ENCODE data around the gene COPG1. TPM values are rescaled to one million over a fixed set of nuclear protein-coding genes. Genes with fewer than 3 reads are reported as not detected.

COPG1 gene
- total RNA-seq, 1 donor from 2014 or later = 187 TPM

GRCh38 chr3:129277829-129278271 is 28.4 kb downstream of the COPG1 start:
- intact Hi-C loops (cut with micrococcal nuclease) = loop anchor here (1.0 kb wide), 9 partner anchors 29 to 615 kb away; partner anchors contain the start of genes CFAP92, COPG1, IFT122 and ISY1

DNA sequence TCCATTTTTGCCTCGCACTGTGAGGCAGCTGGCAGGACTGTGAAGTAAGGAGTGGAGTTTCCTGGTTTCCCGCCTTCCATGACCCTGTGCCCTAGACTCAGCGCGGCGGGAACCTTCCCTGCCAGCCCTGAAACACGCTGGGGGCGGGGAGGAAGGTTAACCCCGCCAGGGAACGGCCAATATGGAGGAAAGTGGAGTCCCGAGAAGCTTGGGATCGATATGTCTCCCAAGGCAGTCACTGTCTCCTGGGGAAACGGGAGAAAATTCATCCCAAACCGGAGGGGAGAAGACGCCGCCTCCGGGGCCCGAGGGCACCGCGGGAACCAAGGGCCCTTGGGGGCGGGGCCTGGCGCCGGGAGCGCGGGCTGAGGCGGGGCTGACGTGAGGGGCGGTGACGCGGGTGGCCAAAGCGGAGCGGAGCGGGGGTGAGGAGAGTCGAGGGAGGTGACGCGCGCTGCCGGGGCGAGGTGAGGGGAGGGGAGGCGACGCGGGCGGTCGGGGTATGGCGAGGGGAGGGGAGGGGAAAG is 29.1 kb downstream of the COPG1 start, which contains the start of gene HMCES:
Gene HMCES (plus strand): TSS at position 432 of the 527 bp plus-strand sequence. CDS start 863 bp downstream, outside the sequence.
- intact Hi-C loops (cut with micrococcal nuclease) = loop anchor here (1.0 kb wide), 9 partner anchors 29 to 615 kb away; partner anchors contain the start of genes CFAP92, COPG1, IFT122 and ISY1

- intact Hi-C loops (cut with micrococcal nuclease) = loop anchor here (1.0 kb wide), 12 partner anchors 30 to 629 kb away; partner anchors contain the start of genes CFAP92, COPG1, IFT122 and ISY1
These were observed 29.8 kb downstream of the COPG1 start for GRCh38 chr3:129278966-129279906.

- intact Hi-C loops (cut with micrococcal nuclease) = loop anchor here (5.0 kb wide), 1 partner anchor 547 kb away; no protein-coding TSS in a partner anchor
These were observed 30.8 kb downstream of the COPG1 start for GRCh38 chr3:129280183-129280582.

DNA sequence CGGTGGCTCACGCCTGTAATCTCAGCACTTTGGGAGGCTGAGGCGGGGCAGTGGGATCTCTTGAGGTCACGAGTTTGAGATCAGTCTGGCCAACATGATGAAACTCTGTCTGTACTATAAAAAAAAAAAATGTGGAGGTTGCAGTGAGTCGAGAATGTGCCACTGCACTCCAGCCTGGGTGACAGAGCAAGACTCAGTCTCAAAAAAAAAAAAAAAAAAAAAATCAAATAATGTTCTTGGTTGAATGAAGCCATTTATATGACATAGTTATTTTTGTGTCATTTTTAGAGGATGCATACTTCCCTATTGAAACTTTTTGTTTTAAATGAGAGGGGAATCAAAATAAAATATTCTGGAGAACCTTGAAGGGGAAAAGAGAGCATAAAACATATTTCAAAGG is 32.3 kb downstream of the COPG1 start:
- intact Hi-C loops (cut with micrococcal nuclease) = loop anchor here (5.0 kb wide), 1 partner anchor 546 kb away; no protein-coding TSS in a partner anchor

GRCh38 chr3:129282727-129283327 is 33.4 kb downstream of the COPG1 start:
- intact Hi-C loops (cut with micrococcal nuclease) = loop anchor here (5.0 kb wide), 1 partner anchor 544 kb away; no protein-coding TSS in a partner anchor

GRCh38 chr3:129286081-129286480 is 36.7 kb downstream of the COPG1 start:
- intact Hi-C loops (cut with micrococcal nuclease) = no loop called here

- intact Hi-C loops (cut with micrococcal nuclease) = no loop called here
These were observed 39.0 kb downstream of the COPG1 start for GRCh38 chr3:129288446-129288845.

DNA sequence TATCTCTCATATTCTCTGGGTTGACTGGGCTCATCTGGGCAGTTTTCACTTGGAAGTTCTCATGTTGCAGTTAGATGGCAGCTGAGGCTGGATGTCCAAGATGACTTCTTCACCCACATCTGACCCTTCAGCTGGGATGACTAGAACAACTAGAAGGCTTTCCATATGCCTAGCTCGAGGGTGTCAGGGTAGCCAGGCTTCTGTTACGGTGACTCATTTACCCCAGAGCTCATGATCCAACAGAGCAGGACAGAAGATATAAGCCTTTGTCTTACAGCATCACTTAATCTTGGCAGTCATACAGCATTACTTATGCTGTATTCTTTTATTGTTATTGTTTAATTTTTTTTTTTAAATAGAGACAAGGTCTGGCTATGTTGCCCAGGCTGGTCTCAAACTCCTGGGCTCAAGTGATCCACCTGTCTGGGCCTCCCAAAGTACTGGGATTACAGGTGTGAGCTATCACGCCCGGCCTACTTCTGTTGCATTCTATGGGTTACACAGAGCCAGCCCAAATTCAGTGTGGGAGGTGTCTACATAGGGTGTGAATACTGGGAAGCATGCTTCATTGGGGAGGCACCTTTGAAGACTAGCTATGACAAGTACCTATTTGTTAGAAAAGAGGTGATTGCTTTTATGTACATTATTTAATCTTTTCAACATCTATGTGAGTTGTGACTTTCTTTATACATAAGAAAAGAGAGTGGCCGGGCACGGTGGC is 40.0 kb downstream of the COPG1 start:
- intact Hi-C loops (cut with micrococcal nuclease) = no loop called here

GRCh38 chr3:129291236-129291886 is 42.0 kb downstream of the COPG1 start:
- intact Hi-C loops (cut with micrococcal nuclease) = no loop called here

DNA sequence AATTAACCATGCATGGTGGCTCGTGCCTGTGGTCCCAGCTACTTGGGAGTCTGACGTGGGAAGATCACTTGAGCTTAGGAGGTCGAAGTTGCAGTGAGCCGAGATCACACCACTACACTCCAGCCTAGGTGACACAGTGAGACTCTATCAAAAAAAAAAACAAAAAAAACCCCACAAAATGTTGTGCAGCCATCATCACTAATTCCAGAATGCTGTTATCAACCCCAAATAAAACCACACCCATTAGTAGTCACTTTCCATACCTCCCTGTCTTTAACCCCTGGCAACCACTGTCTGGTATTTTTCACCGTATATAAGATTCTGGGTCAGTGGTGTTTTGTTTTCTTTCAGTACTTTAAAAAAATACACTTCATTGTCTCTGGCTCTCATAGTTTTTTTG is 45.9 kb downstream of the COPG1 start:
- intact Hi-C loops (cut with micrococcal nuclease) = no loop called here

- intact Hi-C loops (cut with micrococcal nuclease) = no loop called here
These were observed 54.9 kb downstream of the COPG1 start for GRCh38 chr3:129304146-129304961.

DNA sequence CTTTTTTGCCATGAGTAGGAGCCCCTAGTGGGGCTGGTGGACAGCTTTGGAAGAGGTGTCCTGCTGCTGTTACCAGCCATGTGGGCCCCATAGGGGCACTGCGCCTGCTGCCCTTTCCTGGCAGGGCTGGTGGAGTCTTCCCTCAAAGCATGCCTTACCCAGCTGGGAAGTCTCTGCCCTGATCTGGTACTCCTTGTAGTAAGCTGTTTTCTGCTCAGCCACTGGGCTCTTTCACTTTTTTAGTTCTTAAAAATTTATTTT is 55.5 kb downstream of the COPG1 start:
- intact Hi-C loops (cut with micrococcal nuclease) = no loop called here

GRCh38 chr3:129305592-129306091 is 56.2 kb downstream of the COPG1 start:
- intact Hi-C loops (cut with micrococcal nuclease) = no loop called here

DNA sequence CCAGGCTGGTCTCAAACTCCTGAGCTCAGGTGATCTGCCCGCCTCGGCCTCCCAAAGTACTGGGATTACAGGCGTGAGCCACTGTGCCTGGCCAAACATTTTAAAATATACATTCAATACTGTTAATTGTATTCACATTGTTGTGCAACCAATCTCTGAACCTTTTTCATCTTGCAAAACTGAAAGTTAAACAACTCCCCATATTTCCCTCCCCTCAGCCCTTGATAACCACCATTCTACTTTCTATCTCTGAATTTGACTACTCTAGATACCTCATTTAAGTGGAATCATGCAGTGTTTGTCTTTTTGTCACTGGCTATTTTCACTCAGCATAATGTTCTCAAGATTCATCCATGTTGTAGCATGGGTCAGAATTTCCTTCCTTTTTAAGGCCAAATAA is 59.2 kb downstream of the COPG1 start:
- intact Hi-C loops (cut with micrococcal nuclease) = no loop called here

- intact Hi-C loops (cut with micrococcal nuclease) = loop anchor here (5.0 kb wide), 1 partner anchor 582 kb away; the partner anchor contains the start of gene TMCC1
These were observed 61.0 kb downstream of the COPG1 start for GRCh38 chr3:129310111-129311011.

DNA sequence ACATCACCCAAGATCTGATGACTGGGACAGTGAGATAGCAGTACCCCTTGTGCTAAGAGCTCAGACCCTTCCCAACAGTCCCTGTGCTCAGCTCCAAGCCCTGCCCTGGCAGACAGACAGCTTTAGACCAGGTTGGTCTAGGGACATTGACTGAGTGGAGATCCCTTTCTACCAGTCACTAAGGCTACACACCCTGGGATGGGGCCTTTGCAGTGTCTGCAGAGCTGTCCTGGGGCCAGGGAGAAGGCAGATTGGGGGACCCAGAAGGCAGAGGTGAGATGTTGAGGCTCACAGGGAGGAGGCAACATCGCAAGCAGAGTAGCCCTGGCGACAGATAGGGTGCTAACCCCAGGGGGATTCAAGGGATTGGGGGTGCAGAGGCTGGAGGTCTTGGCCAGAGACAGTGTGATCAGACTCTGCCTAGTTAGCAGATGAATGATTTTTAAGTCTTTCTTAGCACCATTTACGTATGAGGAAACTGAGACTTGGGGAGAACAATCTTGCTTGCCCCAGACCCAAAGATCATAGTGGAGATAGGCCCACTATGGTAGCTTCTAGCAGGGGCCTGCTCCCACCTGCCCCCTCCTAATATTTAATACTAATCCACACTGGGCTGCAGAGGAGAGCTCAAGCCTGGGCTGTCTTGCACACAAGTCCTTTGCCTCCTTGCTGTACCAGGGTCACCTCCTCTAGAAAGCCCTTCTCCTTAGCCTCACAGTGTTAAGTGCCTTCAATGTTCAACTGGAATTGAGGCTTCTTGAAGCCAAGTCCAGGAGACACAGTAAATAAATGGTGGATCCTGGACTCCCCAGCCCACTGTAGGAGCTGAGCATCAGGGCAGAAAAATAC is 61.9 kb downstream of the COPG1 start:
- intact Hi-C loops (cut with micrococcal nuclease) = loop anchor here (5.0 kb wide), 1 partner anchor 581 kb away; the partner anchor contains the start of gene TMCC1
